B cell (primary cell): ENCODE results near the gene JARID2. TPM values are rescaled to one million over a fixed set of nuclear protein-coding genes. Genes with fewer than 3 reads are reported as not detected.

Source experiments
- ATAC-seq: fragments of 200-7000 bp; cut with Tn5 transposase; one replicate; pipeline ENCODE4 v1.10.0; 2021; ENCODE audit warnings: low read depth, mild to moderate bottlenecking, moderate number of reproducible peaks, moderate library complexity
- CTCF ChIA-PET: fragments of 350-600 bp; sonication (Branson Sonifier 250); formaldehyde crosslinking; loops from one replicate; lab custom pipeline; 2021; ENCODE audit warnings: antibody characterized with exemption, inconsistent platforms; lab: Charles Lee
- POLR2A ChIA-PET: fragments of 350-600 bp; sonication (Branson Sonifier 250); formaldehyde crosslinking; loops from one replicate; lab custom pipeline; 2021; ENCODE audit warnings: antibody characterized with exemption; lab: Charles Lee
- DNase-seq: peaks from one replicate; pipeline ENCODE4 v3.0.0; 2013
- H2AFZ ChIP-seq: 2 replicates; pipeline ENCODE4 v1.6.1; 2012; ENCODE audit warnings: mild to moderate bottlenecking, low read depth, low read length; ENCODE audit not compliant: insufficient read depth, poor library complexity, severe bottlenecking
- H3K27ac ChIP-seq, 2 donors: 1 replicate in 1 of 2; 2 replicates in 1 of 2; pipeline ENCODE4 v1.5.1; 2012 to 2013; ENCODE audit warnings: low read length in 2 of 2, mild to moderate bottlenecking in 2 of 2, moderate library complexity in 1 of 2
- H3K27me3 ChIP-seq, 4 experiments: fragments of 200-600 bp in 1 of 4; sonication (generic) in 1 of 4; replicated peaks in 1 of 4; 1 replicate in 2 of 4; 2 replicates in 2 of 4; pipeline versions ENCODE4 v1.6.1 to v1.7.0; 2013 to 2016; ENCODE audit warnings: low read length in 3 of 4, mild to moderate bottlenecking in 2 of 4, mixed read lengths in 1 of 4, moderate library complexity in 1 of 4; ENCODE audit not compliant: insufficient read depth in 4 of 4, control insufficient read depth in 3 of 4; ENCODE audit errors: control extremely low read depth in 1 of 4
- H3K36me3 ChIP-seq, 2 experiments: replicated peaks in 1 of 2; 1 replicate in 1 of 2; 2 replicates in 1 of 2; pipeline versions ENCODE4 v1.6.1 to v1.7.1; 2013; ENCODE audit warnings: low read length in 1 of 2; ENCODE audit not compliant: insufficient read depth in 2 of 2, control insufficient read depth in 1 of 2; ENCODE audit errors: control extremely low read depth in 1 of 2, extremely low read depth in 1 of 2
- H3K4me1 ChIP-seq, 2 donors: fragments of 200-600 bp in 1 of 2; sonication (generic) in 1 of 2; 1 replicate in 1 of 2; 2 replicates in 1 of 2; pipeline versions ENCODE4 v1.5.1 to v1.6.1; 2013 to 2017; ENCODE audit warnings: low read length in 2 of 2; ENCODE audit not compliant: control insufficient read depth in 2 of 2, insufficient read depth in 2 of 2
- H3K4me2 ChIP-seq: replicated peaks from 2 replicates; pipeline ENCODE3; 2012; ENCODE audit warnings: mild to moderate bottlenecking, low read depth, low read length; ENCODE audit not compliant: poor library complexity, severe bottlenecking
- H3K4me3 ChIP-seq, 5 experiments: fragments of 200-600 bp in 1 of 5; sonication (generic) in 1 of 5; 1 replicate in 3 of 5; 2 replicates in 2 of 5; pipeline versions ENCODE4 v1.5.1 to v1.7.0; 2011 to 2016; ENCODE audit warnings: low read length in 4 of 5, mild to moderate bottlenecking in 4 of 5, low read depth in 2 of 5, control low read depth in 1 of 5, moderate library complexity in 1 of 5; ENCODE audit not compliant: insufficient read depth in 1 of 5; ENCODE audit errors: control extremely low read depth in 1 of 5, extremely low read depth in 1 of 5
- H3K79me2 ChIP-seq: fragments of 200-600 bp; sonication (generic); one replicate; pipeline ENCODE4 v1.6.0; 2016; ENCODE audit warnings: low read length; ENCODE audit not compliant: control insufficient read depth, insufficient read depth
- H3K9ac ChIP-seq: fragments of 200-600 bp; sonication (generic); 2 replicates; pipeline ENCODE4 v1.6.1; 2017; ENCODE audit warnings: mild to moderate bottlenecking, low read length, moderate library complexity
- H3K9me3 ChIP-seq, 3 donors: one replicate each; pipeline versions ENCODE4 v1.6.1 to v1.7.1; 2013; ENCODE audit warnings: low read length in 2 of 3; ENCODE audit not compliant: control insufficient read depth in 2 of 3, insufficient read depth in 1 of 3; ENCODE audit errors: control extremely low read depth in 1 of 3
- H4K20me1 ChIP-seq: 2 replicates; pipeline ENCODE4 v1.6.0; 2012; ENCODE audit warnings: mild to moderate bottlenecking, low read length; ENCODE audit not compliant: insufficient read depth, control insufficient read depth, poor library complexity, severe bottlenecking
- H3K27ac Mint-ChIP-seq: one replicate; pipeline ENCODE4 v1.8.0; 2021; ENCODE audit warnings: mixed read lengths
- H3K27me3 Mint-ChIP-seq: one replicate; pipeline ENCODE4 v1.8.0; 2021; ENCODE audit warnings: mixed read lengths
- H3K4me1 Mint-ChIP-seq: one replicate; pipeline ENCODE4 v1.8.0; 2021; ENCODE audit warnings: mixed read lengths
- H3K4me3 Mint-ChIP-seq: one replicate; pipeline ENCODE4 v1.8.0; 2021; ENCODE audit warnings: mixed read lengths
- H3K9me3 Mint-ChIP-seq: one replicate; pipeline ENCODE4 v1.8.0; 2022; ENCODE audit warnings: mixed read lengths; ENCODE audit not compliant: insufficient read depth
- EZH2 ChIP-seq: IDR thresholded peaks from 2 replicates; pipeline ENCODE4 v1.6.1; 2012; ENCODE audit warnings: borderline replicate concordance, low read depth, mild to moderate bottlenecking, moderate library complexity, low read length; ENCODE audit not compliant: insufficient read depth, poor library complexity, severe bottlenecking
- WGBS: methylation state at CpG from one replicate; pipeline ENCODE4 v1.1.5; 2013; ENCODE audit warnings: missing lambda C conversion rate; ENCODE audit not compliant: insufficient coverage; 5-methylcytosine and 5-hydroxymethylcytosine counted together
- intact Hi-C: fragments of 100-400 bp; cut with micrococcal nuclease; formaldehyde crosslinking; loops from one replicate; pipeline ENCODE4 v1.10.0; 2022
- polyA plus RNA-seq: library from polyadenylated mRNA; depleted of rRNA; stranded (reverse); fragments of >200 nt; gene quantifications from 2 replicates; pipeline ENCODE4 v1.2.3, GENCODE V29; 2012
- total RNA-seq, 2 donors: library from RNA; stranded (reverse); fragments of 120-200 nt in 1 of 2; gene quantifications; 1 replicate in 1 of 2; 2 replicates in 1 of 2; pipeline versions ENCODE4 v1.2.3 to v1.2.4, GENCODE V29; 2013 to 2022
- TF ChIP-seq, protein P1 (sequence below): fragments of 200-600 bp; IDR thresholded peaks from one replicate; pipeline ENCODE4 v1.8.0; 2022; ENCODE audit warnings: antibody characterized with exemption, mild to moderate bottlenecking

JARID2 gene
- total and polyA plus RNA-seq, 2 donors (not counting 1 experiment from before 2014, with no cell fraction given), result 11.0 to 58.1 TPM

DNA sequence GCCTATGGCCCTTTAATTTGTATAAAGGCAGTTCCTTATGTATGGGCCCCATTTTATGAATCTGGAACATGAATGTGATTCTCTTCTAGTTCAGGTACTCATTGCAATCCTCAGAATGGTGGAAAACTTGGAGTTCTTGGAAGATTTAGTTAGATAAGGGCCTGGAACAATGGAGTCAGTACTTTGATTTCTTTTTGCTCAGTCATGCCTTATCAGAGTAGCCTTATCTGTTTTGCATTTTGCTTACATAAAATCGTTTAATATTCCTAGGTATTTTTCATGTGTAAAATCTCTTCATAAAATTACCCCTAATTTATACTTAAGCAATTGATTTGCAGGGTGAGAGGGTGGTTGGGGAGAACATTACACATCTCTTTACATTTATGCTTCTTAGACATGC, 160.6 kb downstream of the JARID2 start:
- CTCF ChIA-PET, result no interaction called here
- no peaks in the 10 kb centered on the region for H3K27me3 ChIP-seq
- no peak overlapping the region for H2AFZ ChIP-seq
- no peaks in the 10 kb centered on the region for H3K9me3 ChIP-seq
- no peak overlapping the region for H3K4me2 ChIP-seq
- ATAC-seq (no peak), DNase-seq (no peak)
- TF ChIP-seq, protein P1, sequence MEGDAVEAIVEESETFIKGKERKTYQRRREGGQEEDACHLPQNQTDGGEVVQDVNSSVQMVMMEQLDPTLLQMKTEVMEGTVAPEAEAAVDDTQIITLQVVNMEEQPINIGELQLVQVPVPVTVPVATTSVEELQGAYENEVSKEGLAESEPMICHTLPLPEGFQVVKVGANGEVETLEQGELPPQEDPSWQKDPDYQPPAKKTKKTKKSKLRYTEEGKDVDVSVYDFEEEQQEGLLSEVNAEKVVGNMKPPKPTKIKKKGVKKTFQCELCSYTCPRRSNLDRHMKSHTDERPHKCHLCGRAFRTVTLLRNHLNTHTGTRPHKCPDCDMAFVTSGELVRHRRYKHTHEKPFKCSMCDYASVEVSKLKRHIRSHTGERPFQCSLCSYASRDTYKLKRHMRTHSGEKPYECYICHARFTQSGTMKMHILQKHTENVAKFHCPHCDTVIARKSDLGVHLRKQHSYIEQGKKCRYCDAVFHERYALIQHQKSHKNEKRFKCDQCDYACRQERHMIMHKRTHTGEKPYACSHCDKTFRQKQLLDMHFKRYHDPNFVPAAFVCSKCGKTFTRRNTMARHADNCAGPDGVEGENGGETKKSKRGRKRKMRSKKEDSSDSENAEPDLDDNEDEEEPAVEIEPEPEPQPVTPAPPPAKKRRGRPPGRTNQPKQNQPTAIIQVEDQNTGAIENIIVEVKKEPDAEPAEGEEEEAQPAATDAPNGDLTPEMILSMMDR, result no peak
- no peak for TF ChIP-seq EZH2
- no peak overlapping the region for H3K4me3 Mint-ChIP-seq
- no peak overlapping the region for H3K4me3 ChIP-seq
- H3K9ac ChIP-seq, result no peak overlapping the region
- H4K20me1 ChIP-seq, result peaks cover 75% of the 10 kb centered on the region
- H3K27me3 Mint-ChIP-seq, result no peaks in the 10 kb centered on the region
- POLR2A ChIA-PET, result no interaction called here
- H3K4me1 Mint-ChIP-seq, result peaks cover 83% of the 10 kb centered on the region
- intact Hi-C loops, result no loop called here
- H3K27ac Mint-ChIP-seq, result no peak overlapping the region
- whole genome bisulfite sequencing, result no CpG with 5 or more reads among the region's 1 CpG
- no peak overlapping the region for H3K27ac ChIP-seq
- peaks cover 39 to 53% of the 10 kb centered on the region in 2 donors for H3K4me1 ChIP-seq
- H3K79me2 ChIP-seq, result peaks cover 98% of the 10 kb centered on the region
- peaks cover 0 to 3% of the 10 kb centered on the region in 2 experiments for H3K36me3 ChIP-seq
- no peaks in the 10 kb centered on the region for H3K9me3 Mint-ChIP-seq

DNA sequence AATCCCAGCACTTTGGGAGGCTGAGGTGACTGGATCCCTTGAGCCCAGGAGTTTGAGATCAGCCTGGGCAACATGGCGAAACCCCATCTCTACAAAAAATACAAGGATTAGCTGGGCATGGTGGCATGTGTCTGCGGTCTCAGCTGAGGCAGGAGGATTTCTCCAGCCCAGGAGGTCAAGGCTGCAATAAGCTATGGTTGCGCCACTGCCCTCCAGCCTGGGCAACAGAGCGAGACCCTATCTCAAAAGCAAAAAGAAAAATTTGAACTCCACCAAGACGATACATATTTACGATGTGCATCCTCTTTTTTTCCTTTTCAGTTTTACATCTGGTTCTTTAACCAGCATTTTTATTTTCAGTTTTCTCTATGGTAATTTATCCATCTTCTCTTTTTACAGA, 162.1 kb downstream of the JARID2 start:
- Histone ChIP-seq H3K4me3 (no peak overlapping the region), H4K20me1 (peaks cover 75% of the 10 kb centered on the region), H3K27ac (no peak overlapping the region), H3K9ac (no peak overlapping the region), H2AFZ (no peak overlapping the region), H3K36me3 (peaks cover 0 to 6% of the 10 kb centered on the region in 2 experiments), H3K4me2 (no peak overlapping the region), H3K79me2 (peaks cover 98% of the 10 kb centered on the region), H3K27me3 (no peaks in the 10 kb centered on the region), H3K4me1 (peaks cover 37 to 52% of the 10 kb centered on the region in 2 donors), H3K9me3 (no peaks in the 10 kb centered on the region)
- no peak for ATAC-seq
- TF ChIP-seq, protein P1, result no peak
- no peak for TF ChIP-seq EZH2
- POLR2A ChIA-PET, result no interaction called here
- H3K9me3 Mint-ChIP-seq, result no peaks in the 10 kb centered on the region
- H3K27me3 Mint-ChIP-seq, result no peaks in the 10 kb centered on the region
- 93% methylated on average over 3 of the region's 6 CpGs for WGBS
- DNase-seq, result no peak
- peaks cover 75% of the 10 kb centered on the region for H3K4me1 Mint-ChIP-seq
- no peak overlapping the region for H3K27ac Mint-ChIP-seq
- no peak overlapping the region for H3K4me3 Mint-ChIP-seq
- CTCF ChIA-PET, result no interaction called here
- intact Hi-C loops, result no loop called here
